NCI-H1436 treated with DMSO at 0.1 percent for 48 hours (cell line): Measurements from ENCODE around the gene KLHL40.

ENCODE experiments used
- DNase-seq: peaks from one replicate; lab custom pipeline; 2025; lab: John Stamatoyannopoulos, UW

The KLHL40 gene

DNA sequence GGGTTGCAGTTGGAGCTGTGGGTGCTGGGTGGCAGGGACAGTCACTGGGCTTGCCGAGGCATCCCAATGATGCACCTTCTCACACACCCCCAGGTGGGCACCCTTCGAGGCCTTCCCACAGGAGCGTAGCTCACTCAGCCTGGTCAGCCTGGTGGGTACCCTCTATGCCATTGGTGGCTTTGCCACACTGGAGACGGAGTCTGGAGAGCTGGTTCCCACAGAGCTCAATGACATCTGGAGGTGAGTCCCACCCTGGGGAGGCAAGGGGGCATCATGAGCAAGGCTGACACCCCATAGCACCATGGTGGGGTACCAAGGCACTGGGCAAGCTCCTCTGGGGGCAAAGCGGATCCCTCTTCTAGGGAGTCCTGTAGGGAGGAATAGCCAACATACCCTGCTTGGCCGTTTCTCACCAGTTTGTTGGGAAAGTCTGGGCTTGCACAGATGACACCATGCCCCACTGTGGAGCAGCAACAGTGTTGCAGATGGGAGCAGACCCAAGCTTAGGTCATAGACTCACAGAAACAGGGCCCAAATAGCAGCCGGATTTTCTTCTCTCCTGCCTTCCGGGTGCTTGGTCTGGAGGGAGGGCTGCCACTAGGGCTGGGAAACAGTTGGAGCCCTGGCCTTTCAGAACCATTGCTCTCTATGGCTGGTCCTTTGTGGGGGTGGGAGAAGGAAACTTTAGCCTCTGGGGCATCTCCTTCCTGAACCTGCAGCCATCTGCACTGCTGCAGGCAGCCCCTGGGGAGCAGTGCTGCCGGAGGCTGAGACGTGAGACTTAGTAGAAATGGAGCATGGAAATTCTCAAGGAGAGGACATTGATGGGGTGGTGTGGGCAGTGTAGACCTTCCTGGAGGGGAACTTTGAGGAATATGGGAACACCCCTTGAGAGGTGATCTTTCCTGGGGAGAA is 5.7 kb downstream of the KLHL40 start:
- DNase-seq, result no peak

DNA sequence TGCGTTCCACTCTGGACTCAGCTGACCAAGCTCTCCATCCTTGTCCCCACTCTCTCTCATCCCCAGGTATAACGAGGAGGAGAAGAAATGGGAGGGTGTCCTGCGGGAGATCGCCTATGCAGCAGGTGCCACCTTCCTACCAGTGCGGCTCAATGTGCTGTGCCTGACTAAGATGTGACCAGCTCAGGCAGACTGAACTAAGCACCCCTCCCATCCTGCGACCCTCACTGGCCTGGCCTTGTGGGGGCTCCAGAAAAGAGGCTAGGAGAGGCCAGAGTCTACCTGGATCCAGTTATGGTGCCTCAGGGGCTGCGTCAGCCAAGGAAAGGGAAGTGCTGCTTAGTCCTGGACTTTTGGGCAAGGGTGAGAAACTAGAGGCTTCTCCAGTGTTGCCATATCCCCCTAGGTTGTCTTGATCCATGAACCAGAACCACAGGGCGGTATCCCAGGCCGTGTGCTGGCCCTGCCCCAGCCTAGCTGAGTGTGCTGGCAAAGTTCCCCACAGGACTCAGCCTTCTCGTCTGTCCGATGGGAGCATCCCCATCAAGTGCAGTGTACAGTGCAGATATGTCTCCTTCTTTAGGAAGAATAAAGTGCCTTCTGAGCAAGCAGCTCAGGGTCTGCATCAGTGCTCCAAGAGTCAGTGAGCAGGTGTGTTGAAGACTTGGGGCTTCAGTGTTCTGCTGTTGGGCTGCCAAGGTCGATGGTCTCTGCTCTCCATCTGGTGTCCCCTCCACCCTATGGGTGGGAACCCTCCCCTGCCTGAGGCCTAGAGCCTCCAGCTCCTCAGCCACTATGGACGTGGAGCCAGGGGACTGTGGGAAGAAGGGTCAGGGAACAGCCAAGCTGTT is 6.7 kb downstream of the KLHL40 start:
- DNase-seq, result no peak

GRCh38 chr3:42692667-42693529 is 7.6 kb downstream of the KLHL40 start:
- DNase-seq, result no peak

- no peak for DNase-seq
Observed at GRCh38 chr3:42693530-42693930, 8.2 kb downstream of the KLHL40 start.

GRCh38 chr3:42694366-42694765 is 9.0 kb downstream of the KLHL40 start:
- DNase-seq, result no peak

DNA sequence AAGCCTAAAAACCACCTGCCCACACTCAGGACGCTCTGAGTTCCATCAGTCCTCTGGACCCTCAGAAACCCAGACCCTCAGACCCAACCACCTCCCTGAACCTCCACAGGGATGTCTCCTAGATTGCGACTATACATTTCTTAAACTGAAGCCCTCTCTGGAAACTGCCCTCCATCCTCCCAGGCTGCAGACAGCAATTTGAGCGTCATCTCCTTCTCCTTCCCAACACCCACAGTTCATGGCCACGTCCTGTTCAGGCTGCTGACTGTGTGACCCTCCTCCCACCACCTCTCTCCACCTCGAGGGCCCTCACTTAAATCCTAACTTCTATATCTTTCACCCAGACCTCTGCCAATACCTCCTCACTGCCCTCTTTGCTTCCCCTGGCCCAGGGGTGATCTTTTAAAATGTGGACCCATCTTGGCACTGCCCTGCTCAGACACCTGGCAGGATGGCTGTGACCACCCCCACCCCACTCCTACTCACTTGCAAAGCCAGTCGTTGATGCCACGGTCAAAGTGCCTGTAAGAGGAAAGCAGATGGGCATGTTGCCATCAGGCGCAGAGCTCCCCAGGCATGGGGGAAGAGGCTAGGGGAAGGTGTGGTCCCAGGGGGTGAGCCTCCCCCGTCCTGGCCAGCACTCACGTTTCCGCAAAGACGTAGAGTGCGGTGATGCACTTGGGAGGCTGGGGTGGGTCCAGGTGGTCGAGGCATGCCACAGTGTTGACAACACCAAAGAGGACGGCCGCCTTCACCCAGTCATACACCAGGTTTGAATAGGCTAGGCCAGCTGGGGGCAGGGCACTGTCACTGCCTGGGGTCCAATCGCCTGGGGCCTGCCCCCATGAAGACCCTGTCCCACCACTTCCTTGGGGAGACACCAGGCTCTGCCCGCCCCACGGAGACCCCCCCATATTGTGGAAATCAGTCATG is 11.3 kb downstream of the KLHL40 start:
- DNase-seq, result no peak

GRCh38 chr3:42697289-42698051 is 12.1 kb downstream of the KLHL40 start:
- DNase-seq, result no peak

DNA sequence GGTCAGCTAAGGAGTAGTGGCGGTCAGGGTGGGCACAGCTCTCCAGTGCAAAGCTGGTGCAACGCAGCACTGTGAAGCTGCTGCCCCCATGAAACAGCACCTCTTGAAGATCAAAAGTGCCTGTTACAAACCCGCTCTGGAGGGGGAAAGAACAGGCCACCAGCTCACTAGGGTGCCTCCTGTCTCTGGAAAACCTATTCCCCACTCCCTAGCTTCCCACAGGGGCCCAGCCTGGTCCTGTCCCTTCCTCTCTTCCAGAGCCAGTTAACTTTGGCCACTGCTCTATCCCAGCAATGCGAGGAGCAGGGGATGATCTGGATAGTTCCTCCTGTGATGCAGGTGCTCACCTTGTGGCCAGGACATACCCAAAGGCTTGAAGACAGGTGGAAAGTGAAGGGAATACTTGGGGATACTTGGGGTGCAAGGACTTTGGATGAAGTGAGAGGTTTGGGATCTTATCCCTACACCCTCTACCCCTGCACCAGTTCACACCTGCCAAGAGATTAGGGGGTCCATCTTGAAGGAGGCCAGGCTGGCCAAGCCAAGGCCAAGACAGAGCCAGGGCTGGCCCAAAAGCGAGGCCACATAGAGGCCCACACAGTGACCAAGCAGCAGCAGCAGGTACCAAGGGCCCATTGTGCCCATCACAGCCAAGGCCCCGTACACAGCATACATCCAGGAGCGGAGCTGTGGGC is 13.0 kb downstream of the KLHL40 start:
- DNase-seq, result no peak

DNA sequence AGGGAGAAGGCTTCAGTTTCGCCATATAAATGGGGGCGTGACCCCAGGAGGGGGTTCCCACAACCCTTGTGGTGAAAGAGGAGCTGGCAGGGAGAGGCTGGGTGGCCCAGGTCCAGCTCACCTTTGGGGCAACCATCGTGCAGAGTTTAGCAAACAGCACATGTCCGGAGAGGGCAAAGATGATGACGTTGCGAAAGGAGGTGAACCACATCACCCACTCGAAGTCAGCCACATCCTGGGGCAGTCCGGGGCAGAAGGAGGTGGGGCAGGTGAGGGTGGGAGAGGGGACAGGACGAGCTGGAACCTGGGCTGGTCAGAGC is 13.5 kb downstream of the KLHL40 start:
- DNase-seq, result no peak

- DNase-seq, result no peak
Observed at GRCh38 chr3:42699511-42699971, 14.2 kb downstream of the KLHL40 start.

- DNase-seq, result no peak
Observed at GRCh38 chr3:42700366-42701288, 15.3 kb downstream of the KLHL40 start.

GRCh38 chr3:42701371-42702065 is 16.2 kb downstream of the KLHL40 start:
- DNase-seq, result no peak

- DNase-seq, result no peak
Observed at GRCh38 chr3:42702066-42702951, 17.0 kb downstream of the KLHL40 start, which contains the start of gene HHATL. Gene HHATL (minus strand): TSS chr3:42702798. CDS start chr3:42700826, 1,972 bp downstream.

DNA sequence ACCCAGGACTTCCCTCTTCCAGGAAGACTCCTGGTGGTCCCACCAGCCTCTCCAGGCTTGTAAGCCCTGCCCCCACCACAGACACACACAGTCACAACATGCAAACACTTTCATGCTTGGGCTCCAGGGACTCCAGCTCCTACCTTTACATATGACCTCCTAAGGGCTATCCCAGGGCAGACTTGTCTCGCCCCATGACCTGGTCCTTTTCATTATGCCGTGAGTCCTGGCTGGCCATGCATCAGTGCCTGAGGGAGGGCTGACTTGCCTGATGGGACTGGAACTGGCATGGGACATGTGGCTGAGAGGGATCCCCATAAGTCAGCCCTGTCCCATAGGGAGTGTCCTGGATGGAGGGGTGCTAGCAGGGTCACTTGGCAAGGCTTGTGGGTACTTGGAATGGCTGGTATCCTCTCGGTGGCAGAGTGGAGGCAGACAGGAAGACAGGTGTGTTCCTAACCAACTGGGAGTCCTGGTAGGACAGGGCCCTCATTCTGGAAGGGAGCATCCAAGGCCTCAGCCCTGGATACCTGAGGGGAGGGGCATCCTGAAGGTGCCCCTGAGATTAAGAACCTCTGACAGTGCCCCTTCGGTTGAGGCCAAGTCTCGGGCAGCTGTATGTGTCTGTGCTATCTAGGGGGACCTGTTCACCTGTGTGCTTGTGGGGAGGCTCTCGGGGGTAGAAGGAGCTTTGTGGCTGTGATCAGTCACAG is 17.8 kb downstream of the KLHL40 start:
- DNase-seq, result no peak

DNA sequence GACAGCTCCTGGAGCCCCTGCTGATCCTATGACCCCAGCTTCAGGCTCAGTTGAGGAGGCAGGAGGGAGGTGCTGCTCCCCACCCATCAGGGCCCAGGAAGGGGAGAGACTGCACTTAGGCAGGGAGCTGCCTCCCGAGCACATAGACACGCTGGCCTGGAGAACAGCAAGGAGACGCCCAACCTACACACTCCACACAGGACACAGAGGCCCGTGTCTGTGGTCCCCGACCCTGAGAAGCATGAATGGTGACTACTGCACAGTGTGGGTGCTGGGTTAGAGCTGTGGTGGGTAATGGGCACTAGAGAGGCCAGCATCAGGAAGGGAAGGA is 18.3 kb downstream of the KLHL40 start:
- DNase-seq, result no peak
